GF-D8 (cell line): Measurements from ENCODE around the gene MUSTN1.

ENCODE experiments used
- DNase-seq: peaks from one replicate; lab custom pipeline; 2025; lab: John Stamatoyannopoulos, UW

The MUSTN1 gene

DNA sequence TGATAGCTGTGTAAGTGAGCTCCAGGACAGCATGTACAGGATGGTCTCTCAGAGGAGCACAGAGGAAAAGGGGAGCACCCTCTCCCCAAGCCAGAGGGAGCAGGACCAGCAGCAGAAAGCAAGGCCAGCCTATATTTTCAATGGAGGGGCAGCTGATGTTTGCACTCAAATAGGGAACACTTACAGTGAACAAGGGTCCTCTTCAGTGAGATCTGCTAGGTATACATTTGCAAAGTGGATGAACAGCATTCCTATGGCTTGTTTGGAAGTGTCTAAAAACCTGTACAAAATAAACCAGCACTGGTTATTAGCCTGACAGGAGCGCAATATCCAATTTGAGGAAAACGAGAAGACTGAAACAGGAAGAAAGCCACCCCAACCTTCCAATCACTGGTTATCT, 17.6 kb upstream of the MUSTN1 start:
- DNase-seq = no peak

DNA sequence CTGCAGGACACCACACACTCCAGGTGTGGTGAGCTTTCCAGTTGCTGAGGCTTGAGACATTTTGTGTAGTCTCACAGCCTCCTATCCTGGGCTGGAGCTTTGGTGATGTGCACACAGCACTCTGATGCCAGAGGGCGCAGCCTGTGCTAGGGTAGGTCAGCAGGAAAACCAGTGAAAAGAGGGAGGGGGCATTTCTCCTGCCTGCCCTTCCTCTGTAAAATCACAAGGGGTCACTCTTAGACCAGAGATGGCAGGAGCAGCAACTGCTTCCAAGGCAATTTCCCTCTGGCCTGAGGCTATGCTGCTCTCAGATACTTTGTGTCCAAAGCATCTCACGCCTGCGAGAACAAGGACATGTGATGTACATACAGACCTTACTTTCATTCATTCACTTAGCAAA, 16.5 kb upstream of the MUSTN1 start:
- DNase-seq = no peak

DNA sequence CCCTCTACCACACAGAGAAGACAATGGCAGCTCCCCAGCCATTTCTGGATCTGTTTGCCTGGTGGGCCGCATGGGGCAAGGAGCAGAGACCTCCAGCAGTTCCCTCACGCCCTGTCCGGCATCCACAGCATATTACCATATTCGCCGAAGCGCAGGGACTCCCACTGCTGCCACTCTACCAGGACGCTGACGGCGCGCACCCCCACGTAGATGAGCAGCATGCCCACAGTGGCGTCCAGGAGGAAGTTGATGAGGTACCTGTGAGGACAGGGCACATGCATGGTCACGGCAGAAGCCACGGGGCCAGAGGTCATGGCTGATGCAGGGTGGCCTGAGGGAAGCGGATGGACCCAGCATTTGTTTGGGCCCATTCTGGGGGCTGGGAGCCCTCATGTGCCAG, 14.8 kb upstream of the MUSTN1 start:
- DNase-seq = no peak

DNA sequence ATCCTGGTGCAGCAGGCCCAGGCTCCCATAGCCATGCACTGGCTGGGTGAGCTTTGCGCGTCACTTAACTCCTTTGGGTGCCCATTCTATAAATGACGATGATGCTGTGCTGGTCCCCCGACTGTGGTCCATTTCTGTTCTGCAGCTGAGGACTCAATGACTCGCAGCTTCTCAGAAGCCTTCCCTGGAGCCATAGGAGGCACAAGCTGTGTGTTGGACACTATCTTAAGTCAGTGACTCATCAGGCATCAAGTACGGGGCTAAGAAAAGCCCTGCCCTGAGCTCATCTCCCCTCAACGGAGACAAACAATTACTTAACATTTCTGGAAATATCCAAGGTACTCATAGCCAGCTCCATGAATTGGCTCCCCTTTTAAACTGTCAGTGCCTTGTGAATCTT, 13.8 kb upstream of the MUSTN1 start:
- no peak for DNase-seq

DNA sequence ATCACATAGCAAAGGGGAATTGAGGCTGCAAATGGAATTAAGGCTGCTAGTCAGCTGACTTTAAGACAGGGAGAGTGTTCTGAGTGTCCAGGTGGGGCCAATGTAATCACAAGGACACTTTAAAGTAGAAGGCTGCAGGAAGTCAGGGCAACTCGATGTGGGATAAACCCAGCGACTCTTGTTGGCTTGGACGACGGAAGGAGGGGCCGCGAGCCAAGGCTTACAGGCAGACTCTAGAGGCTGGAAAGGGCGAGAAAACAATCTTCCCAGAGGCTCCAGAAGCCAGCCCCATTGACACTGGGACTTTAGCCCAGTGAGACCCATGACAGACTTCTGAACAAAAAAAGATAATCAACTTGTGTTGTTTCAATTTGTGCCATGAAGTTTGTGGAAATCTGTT, 12.9 kb upstream of the MUSTN1 start:
- DNase-seq = no peak

DNA sequence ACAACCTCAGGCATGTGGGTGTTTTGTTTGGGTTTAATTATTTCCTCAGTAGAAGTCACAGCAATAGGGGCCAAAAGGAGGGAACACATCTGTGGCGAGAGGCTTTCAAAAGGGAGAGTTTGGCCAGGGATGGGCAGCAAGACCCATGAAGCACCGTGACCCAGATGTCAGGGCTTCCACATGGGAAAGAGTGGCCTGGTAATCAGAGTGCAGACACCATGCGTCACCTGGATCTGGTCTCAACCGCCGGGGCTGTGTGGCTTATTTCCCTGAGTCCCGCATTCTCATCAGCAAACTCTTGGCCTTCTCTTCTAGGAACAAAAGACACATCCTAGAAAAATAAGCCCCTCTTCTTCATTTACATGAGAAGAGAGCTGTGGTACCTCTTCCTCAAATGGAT, 12.4 kb upstream of the MUSTN1 start:
- DNase-seq = no peak

DNA sequence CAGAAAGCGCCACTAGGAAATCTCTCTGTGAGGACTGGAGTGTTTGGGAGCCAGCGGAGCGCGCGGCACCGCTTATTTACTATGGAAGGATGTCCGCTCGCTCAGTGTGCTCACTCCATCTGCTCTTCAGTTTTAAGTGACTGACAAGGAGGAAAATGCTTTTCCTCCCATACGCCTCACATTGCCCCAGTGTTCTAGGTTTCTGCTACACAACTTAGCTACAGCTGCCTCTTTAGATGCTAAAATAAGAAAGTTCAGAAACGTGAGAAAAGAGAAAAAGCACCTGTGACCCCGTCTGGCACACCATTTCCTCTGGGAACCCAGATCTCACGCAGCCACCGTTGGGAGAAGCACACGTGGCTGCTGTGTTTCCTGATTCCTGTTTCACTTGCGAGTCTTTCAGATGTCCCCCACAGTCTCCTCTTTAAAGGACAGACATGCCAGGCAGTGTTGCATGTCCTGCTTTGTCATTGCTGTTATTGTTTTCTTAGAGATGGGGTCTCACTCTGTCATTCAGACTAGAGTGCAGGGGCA, 11.7 kb upstream of the MUSTN1 start:
- DNase-seq = no peak

DNA sequence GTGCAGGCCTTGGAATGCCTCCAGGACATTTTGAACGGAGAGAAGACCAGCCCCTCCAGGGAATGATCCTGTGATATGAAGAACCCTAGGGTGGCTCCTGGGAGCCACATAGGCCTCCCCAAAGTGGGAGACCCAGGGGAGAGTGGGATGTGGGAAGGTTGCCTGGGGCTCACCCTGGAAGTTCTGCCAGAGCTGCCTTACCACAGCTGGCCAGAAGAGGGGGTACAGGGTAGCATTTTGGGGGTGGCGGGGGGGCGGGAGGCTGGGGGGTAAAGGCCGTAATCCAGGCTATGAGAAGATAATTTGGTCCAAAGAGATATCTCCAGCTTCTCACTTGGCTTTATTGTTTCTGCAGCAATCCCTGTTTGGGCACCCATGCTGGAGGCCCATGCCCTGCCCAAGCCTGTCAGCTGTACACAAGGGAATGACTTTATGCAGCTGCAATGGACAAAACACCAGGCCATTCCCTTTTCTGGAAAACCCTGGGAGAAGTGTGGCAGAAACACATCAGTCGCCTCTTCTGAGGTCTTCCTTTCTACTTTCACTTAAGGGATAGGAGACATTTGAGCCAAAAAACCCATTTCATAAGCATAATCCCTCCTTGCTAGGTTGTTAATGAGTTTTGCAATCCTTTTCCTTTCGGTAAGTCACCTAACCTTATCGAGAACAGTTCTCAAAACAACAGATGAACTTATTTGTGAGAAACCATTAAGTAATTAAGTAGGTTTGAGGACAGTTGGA, 11.0 kb upstream of the MUSTN1 start:
- no peak for DNase-seq

DNA sequence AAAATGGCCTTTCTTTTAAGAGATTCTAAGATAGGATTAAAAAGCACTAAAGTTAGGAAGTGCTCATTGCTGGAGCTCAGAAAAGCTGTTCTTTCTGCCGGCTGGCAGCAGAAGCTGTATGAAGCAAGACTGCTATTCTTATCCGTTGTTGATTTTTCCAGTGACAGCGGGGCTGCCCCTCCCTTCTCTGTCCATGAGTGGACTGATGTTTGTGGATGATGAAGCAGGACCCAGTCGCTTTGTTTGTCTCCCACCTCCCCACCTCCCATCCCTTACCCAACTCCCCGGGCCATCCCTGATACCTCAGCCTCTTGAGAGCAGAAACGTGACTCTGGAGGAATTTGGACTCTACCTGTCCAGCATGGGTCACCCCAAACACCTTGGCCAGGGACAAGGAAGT, 10.3 kb upstream of the MUSTN1 start:
- DNase-seq = peak; percentile 63

DNA sequence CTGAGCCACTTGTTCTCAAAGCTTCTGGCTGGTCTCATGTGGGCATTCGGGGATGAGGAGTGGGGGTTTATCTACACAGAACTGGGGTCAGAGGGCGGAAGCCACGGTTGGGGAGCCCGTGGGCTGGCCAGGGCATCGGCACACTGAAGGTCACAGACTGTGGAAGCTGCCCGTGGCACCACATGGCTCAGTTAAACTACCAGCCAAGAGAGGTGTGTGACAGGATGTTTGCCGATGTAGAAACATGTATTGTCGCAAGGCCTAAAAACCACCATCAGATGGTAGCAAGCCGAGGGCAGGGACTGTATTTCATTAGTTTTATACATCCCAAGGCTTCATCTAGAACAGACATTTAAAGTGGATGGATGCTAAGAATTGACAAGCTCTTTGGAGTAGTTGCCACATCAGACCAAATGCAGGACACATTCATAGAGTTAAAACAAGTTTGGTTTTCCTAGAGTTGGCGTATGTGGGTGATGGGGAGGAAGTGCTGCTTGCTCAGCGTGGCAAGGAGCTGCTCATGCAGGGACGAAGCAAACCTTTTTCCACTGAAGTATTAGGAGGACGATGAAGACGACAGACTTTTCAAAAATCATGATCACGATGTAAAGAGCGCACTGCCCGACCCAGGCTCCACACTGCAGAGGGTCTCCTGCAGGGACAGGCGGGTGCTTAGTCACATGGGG, 9.6 kb upstream of the MUSTN1 start:
- DNase-seq = peak; percentile 69

DNA sequence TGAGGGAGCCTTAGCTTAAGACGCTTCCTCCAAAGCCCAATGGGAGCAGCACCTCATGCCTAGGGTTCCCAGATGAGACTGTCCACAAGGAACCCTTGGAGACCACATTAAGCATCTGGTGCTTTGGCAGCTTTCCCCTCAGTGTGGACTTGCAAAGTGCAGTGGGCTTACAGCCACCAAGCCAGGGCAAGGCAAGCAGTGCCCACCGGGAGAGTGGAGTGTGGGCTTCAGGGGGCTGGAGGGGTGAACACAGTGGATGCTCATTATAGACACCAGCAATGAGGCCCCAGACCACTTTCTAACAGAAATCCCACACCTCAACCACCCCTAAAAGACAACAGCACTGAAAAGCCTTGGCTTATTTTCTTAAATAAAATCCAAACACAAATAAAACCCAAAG, 9.1 kb upstream of the MUSTN1 start:
- DNase-seq = no peak

DNA sequence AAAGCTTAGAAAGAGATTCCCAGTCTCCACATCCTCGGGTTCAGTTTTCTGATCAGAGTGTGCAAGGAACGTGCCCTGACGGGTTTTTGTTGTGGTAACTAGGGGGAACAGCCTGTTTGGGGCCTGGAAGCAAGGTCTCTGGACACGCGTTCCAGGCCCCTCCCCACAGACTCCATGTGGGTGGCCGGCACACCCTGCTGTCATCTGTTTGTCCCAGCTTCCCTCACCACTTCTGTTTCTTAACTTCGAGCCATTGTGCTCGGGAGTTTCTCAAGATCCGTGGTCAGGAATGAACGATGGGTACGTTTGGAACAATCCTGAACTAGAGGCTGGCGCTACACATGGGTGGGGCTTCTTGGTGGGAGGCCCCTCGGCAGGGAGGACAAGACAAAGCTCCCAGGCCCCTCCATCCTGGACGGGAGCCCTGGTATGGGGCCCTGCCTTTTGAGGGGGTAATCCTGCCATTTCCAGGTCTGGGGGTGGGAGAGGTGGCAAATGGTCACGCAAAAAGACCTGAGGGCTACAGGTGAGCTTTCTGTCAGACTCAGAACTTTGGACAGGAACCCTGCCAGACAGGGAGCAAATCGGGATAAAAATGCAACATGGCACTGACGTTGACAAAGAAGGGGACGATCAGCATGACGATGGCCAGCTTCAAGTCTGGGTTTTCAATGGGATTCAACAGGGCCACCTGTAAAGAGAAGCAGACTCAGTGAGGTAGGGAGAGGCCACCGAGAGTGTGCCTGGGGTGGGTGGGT, 8.5 kb upstream of the MUSTN1 start:
- no peak for DNase-seq

DNA sequence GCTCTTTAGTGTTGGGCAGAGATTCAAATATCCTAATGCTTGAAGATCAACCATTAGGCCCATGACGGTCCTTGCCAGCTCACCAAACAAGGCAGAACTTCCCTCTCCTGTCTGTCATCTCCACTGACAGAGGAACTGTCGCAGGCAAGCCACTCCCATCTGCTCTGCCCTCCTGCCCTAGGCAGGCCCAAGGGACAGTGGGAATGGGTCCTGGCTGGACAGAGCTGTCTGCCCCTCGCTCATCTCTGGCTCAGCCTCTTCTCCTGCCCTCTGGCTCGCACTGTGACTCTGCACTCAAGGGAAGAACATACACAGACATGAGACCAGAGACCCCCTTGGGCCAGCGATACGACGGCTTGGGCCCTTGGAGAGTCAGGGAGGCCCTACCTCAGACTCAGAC, 7.6 kb upstream of the MUSTN1 start:
- DNase-seq = no peak

DNA sequence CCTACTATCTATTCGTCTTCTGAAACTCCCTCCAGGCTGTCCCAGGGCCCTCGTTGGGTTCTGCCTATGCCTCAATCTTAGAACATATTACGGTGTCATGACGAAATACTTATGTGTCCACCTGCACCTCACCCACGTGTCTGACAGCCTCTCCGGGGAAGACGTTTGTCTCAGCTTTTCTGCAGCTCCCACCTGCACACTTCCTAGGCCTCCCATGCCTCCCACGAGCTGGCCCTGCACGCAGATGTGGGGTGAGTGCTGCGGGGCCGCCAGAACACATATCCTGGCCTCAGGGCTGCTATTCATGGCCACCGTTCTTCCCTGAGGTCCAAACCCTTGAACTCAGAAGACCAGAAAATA, 7.1 kb upstream of the MUSTN1 start:
- no peak for DNase-seq

DNA sequence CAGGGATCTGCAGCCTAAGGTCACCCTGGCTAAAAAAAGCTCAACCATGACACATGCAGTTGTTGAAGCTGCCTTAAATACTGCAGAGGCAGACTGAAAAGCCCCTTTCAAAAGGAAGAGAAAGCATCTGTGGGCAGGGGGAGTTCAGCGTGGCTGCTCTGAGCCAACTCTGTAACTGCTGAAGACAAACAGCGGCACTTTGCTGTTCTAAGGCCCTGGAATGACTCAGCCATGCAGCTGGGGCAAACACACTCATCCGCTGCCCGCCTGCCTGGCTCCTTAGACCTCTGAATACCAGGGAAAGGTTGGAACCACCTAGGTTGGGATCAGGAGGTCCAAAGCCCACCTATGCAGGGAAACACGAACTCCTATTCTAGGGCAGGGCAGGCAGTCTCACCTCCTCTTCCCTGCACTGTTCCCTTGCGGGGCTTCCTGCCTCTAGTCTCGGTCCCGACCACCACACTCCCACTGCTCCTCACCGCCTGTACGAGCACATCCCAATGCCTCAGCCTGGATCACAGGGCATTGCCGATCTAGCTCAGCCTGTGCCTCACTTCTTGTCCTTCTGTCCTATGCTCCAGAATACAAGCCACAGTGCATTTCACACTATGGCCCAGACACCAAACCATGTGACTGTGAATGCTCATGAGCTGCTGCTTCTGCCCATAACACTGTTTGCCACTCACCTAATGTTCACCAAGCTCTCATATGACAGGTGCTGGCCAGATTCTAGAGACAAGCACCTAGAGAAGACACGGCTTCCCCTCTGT, 6.6 kb upstream of the MUSTN1 start:
- no peak for DNase-seq

DNA sequence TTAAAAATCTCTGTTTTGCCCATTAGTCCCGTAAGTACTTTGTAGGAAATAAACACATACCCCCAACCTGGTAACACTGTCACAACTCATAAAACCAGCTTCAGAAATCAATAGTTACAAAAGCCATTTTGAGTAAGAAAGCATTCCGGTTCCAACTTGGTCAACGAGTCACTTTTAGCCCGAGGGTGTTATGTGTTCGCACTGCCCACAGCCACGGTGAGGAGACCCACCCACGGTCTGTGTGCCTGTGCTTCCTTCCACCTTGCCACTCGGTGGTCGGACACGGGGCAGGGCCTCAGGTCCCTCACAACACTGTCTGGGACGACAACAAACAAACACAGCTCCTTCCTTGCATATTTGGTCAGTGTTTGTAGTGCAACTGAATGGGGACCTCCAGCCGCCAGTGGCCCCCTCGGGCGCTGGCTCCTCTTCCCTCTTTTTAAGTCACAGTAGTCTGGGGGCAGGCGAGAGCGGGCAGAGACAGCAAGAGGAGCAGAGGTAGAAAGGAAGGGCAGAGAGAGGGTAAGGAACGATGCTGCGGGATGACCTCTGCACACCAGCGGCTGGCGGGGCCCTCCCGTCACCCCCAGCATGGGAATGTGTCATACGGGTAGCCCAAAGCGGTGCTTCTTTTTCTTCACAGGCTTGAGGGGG, 5.2 kb upstream of the MUSTN1 start:
- DNase-seq = no peak

DNA sequence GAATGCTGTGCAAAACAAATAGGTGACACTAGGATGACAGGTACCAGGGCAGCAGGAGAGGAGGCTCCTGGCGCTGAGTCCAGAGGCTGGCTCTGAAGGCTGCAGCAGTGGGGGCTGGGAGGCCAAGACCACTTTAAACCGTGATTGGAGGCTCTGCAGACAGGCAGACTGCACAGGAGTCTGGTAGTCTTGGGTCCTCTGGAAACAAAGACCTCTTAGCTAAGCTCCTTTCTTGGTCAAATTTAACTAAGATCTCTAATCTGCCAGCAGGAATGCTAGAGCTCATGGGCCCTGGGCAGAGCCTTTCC, 4.4 kb upstream of the MUSTN1 start:
- no peak for DNase-seq

DNA sequence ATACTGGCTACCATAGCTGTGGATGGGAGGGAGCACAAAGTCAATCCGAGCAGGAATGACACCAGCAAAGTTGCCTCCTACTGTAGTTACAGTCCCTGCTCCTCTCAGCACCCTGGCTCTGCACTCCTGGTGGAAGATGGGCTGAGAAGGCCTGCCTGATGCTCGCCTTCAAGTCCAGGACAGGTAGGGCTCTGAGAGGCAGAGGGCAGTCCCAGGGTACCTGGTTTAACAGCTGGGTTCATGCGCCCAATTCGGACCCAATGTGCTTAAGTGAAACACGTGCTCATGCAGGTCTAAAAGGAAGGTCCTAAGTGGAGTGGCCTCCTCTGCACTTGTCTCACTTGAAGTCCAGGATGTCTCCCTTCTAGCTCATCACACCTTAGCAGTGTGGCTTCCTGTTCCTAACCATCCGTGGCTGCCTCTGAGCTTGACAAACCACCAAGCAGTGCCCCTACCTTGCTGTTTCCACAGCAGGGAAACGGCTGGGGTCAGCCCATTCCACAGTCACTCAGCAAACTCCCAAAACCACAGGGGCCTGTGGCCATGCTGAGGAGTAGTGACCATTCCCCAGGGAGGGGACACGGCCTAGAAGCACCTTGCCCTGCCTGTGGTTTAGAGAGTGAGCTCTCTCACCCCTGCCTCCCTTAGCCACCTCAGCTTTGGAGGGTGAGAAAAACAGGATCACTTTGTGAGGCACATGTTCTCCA, 3.9 kb upstream of the MUSTN1 start:
- DNase-seq = no peak

DNA sequence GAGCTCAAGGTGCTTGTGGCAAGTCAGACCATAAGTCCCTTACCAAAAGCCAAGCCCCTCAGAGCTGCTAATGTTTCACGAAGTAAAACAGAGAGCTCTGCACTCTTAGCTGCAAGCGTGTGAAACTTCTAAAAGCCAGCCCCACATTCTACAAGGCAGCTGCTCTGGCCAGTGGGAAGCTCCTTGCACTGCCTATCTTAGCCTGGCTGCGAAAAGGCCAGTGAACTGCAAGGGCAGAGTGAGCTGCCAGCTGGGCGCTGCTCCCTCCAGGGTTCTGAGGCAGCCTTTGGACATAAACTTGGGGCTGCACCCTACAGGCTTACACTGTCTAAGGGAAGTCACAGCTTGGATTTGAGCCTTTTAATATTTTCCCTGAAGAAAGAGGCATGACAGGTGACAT, 2.2 kb upstream of the MUSTN1 start:
- no peak for DNase-seq

DNA sequence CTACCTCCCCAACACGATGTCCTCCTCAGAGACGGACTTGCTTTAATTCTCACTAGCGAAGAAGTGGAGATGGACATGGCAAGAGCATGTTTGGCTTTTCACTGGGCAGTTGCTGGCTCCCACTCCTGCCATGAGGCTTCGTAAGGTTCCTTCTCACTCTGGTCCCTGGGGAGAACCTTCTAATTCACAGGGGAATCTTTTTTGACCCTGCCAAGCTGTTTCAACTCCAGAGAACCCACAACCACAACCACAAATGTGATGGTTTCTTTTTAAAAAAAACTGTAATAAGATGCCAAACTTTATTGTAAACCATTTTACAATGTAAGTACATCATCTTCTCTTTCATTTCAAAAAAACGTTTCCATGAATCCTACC, 1.6 kb upstream of the MUSTN1 start:
- no peak for DNase-seq

DNA sequence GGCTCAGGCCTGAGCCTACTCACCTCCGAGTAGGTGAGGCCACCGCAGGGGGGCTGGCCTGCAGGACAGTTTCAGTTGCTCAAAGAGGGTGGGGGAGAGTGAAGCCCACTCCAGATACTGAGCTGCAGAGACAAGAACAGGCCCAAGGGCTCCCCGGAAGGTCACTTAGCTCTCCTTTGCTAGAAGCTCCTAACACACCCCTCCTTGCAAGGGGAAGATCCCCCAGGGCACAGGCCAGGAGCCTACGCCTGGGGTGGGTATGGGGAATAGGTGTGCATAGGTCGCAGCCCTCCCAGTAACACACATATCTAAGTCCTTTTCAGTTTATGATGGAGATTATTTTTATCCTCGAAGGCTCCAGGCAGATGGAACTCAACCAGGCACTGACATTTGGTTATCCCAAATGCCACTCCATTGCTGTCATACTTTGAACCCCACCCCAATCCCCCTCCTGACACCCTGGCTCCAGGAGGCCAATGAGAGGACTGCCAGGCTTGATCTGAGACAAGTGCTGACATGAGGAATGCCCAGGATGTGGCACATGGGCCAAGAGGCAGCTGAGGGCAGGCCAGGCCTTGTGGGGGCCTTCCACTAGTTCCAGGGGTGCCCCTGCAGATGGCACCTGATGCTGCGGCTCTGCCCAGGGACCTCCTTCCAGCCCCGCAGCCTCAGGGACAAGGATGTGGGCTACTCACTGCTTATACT, 1.1 kb upstream of the MUSTN1 start:
- DNase-seq = no peak
